ENCODE results near the gene PEG3.

DNA sequence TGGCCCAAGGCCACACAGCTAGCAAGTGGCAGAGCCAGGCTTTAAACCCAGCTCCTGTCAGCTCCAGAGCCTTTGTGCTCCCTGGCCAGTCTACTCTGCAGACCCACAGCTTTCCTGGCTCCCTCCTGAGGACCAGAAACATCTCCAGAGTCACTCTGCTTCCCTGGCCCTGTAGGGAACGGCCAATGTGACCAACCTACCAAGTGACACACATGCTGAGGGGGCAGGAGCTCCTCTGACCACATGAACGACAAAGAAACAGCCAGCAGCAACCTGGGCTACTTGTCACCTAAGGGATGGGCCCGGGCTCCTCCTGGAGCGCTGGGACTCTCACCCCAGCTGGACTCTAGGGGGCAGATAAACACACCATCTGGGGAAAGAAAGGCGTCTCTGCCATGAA, 19.3 kb downstream of the PEG3 start:
- no peak for TF ChIP-seq EZH2 (optimal IDR thresholded peaks at IDR 0.05; ENCODE audit: low read depth, low read length)
- no peak for TF ChIP-seq EZH2phosphoT487 (IDR thresholded peaks at IDR 0.05; ENCODE audit: low read length)
- no peak for TF ChIP-seq CTCF (IDR thresholded peaks at IDR 0.05; ENCODE audit: low read length)

All from MM.1S (cell line).